ENCODE results near the gene TNFRSF11A. TPM values are rescaled to one million over a fixed set of nuclear protein-coding genes. Genes with fewer than 3 reads are reported as not detected.
A peak's percentile ranks its signal among the peaks of the same experiment; 100 is the strongest.

TNFRSF11A gene
- total RNA-seq, 1 donor, result under 0.01 TPM

GRCh38 chr18:62377131-62377807, 52.2 kb downstream of the TNFRSF11A start:
- Histone ChIP-seq H3K36me3 (ENCODE audit: insufficient read depth, low read length) (no peaks in the 10 kb centered on the region), H2AFZ (ENCODE audit: low read length) (no peak overlapping the region), H3K27ac (ENCODE audit: low read depth, low read length) (no peak overlapping the region), H3K4me2 (ENCODE audit: insufficient read depth, low read length) (no peak overlapping the region), H3K4me1 (ENCODE audit: insufficient read depth, low read length) (no peaks in the 10 kb centered on the region), H3K9me3 (ENCODE audit: low read depth, low read length) (no peaks in the 10 kb centered on the region), H3K4me3 (ENCODE audit: insufficient read depth, low read length) (no peak overlapping the region), H3K27me3 (ENCODE audit: insufficient read depth, low read length) (peaks cover 7% of the 10 kb centered on the region), H3K79me2 (ENCODE audit: insufficient read depth, low read length) (no peaks in the 10 kb centered on the region), H4K20me1 (ENCODE audit: insufficient read depth, low read length) (no peaks in the 10 kb centered on the region)
- no peak for DNase-seq (ENCODE audit: insufficient read length, low spot score, missing footprints)
- no peak for TF ChIP-seq CTCF (IDR thresholded peaks at IDR 0.05; ENCODE audit: extremely low read depth, low read depth, low read length)

GRCh38 chr18:62379051-62379450, 53.9 kb downstream of the TNFRSF11A start:
- TF ChIP-seq CTCF (IDR thresholded peaks at IDR 0.05; ENCODE audit: extremely low read depth, low read depth, low read length), result no peak
- no peak overlapping the region for H2AFZ ChIP-seq (ENCODE audit: low read length)
- no peaks in the 10 kb centered on the region for H3K79me2 ChIP-seq (ENCODE audit: insufficient read depth, low read length)
- no peak overlapping the region for H3K4me2 ChIP-seq (ENCODE audit: insufficient read depth, low read length)
- no peaks in the 10 kb centered on the region for H3K9me3 ChIP-seq (ENCODE audit: low read depth, low read length)
- no peaks in the 10 kb centered on the region for H3K27me3 ChIP-seq (ENCODE audit: insufficient read depth, low read length)
- no peaks in the 10 kb centered on the region for H3K36me3 ChIP-seq (ENCODE audit: insufficient read depth, low read length)
- H3K27ac ChIP-seq (ENCODE audit: low read depth, low read length), result no peak overlapping the region
- no peak overlapping the region for H3K4me3 ChIP-seq (ENCODE audit: insufficient read depth, low read length)
- H4K20me1 ChIP-seq (ENCODE audit: insufficient read depth, low read length), result no peaks in the 10 kb centered on the region
- no peak for DNase-seq (ENCODE audit: insufficient read length, low spot score, missing footprints)
- no peaks in the 10 kb centered on the region for H3K4me1 ChIP-seq (ENCODE audit: insufficient read depth, low read length)

- Histone ChIP-seq H3K27me3 (ENCODE audit: insufficient read depth, low read length) (no peaks in the 10 kb centered on the region), H3K9me3 (ENCODE audit: low read depth, low read length) (no peaks in the 10 kb centered on the region), H3K4me2 (ENCODE audit: insufficient read depth, low read length) (no peak overlapping the region), H3K36me3 (ENCODE audit: insufficient read depth, low read length) (no peaks in the 10 kb centered on the region), H3K4me1 (ENCODE audit: insufficient read depth, low read length) (no peaks in the 10 kb centered on the region), H3K27ac (ENCODE audit: low read depth, low read length) (no peak overlapping the region), H3K79me2 (ENCODE audit: insufficient read depth, low read length) (no peaks in the 10 kb centered on the region), H4K20me1 (ENCODE audit: insufficient read depth, low read length) (no peaks in the 10 kb centered on the region), H3K4me3 (ENCODE audit: insufficient read depth, low read length) (no peak overlapping the region), H2AFZ (ENCODE audit: low read length) (no peak overlapping the region)
- no peak for DNase-seq (ENCODE audit: insufficient read length, low spot score, missing footprints)
- no peak for TF ChIP-seq CTCF (IDR thresholded peaks at IDR 0.05; ENCODE audit: extremely low read depth, low read depth, low read length)
Observed at GRCh38 chr18:62381373-62381772, 56.3 kb downstream of the TNFRSF11A start.

GRCh38 chr18:62384068-62384467, 59.0 kb downstream of the TNFRSF11A start:
- no peak overlapping the region for H3K4me2 ChIP-seq (ENCODE audit: insufficient read depth, low read length)
- H4K20me1 ChIP-seq (ENCODE audit: insufficient read depth, low read length), result no peaks in the 10 kb centered on the region
- H3K27me3 ChIP-seq (ENCODE audit: insufficient read depth, low read length), result no peaks in the 10 kb centered on the region
- peak overlapping the region; percentile 10 for H2AFZ ChIP-seq (ENCODE audit: low read length)
- no peak for DNase-seq (ENCODE audit: insufficient read length, low spot score, missing footprints)
- peaks cover 7% of the 10 kb centered on the region for H3K4me1 ChIP-seq (ENCODE audit: insufficient read depth, low read length)
- no peak overlapping the region for H3K27ac ChIP-seq (ENCODE audit: low read depth, low read length)
- H3K79me2 ChIP-seq (ENCODE audit: insufficient read depth, low read length), result no peaks in the 10 kb centered on the region
- no peaks in the 10 kb centered on the region for H3K9me3 ChIP-seq (ENCODE audit: low read depth, low read length)
- H3K4me3 ChIP-seq (ENCODE audit: insufficient read depth, low read length), result no peak overlapping the region
- H3K36me3 ChIP-seq (ENCODE audit: insufficient read depth, low read length), result no peaks in the 10 kb centered on the region
- no peak for TF ChIP-seq CTCF (IDR thresholded peaks at IDR 0.05; ENCODE audit: extremely low read depth, low read depth, low read length)

Measured in osteoblast (primary cell).